ENCODE measurements around the gene BDH1.

DNA sequence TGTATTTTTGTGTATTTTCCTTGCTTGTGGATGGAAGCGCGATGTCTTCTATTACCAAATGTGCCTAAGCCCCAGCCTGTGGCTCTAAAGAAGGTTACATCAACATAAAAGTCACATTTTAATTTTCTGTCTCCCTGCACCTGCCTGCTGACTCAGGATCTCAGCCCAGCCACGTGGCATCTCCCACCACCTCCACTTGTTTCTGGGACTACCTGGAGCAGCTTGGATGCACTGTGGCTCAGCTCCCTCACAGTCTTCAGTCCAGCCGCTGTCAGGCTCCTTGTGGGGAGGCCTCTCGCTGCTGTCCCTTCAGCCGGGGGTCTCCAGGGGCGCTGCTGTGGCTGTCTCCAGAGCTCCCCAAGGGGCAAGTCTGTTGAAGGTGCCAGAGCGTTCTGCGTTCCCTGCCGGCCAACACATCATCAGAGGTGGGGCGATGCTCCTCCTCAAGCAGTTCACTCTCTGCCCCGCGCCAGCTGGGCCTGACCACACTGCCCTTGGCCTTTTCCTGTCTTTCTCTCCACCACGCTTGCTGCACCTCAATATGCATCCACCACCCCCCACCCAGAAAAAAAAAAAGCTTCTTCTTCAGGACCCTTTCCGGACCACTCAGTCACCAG, 47.7 kb upstream of the BDH1 start:
- TF ChIP-seq, protein P1, sequence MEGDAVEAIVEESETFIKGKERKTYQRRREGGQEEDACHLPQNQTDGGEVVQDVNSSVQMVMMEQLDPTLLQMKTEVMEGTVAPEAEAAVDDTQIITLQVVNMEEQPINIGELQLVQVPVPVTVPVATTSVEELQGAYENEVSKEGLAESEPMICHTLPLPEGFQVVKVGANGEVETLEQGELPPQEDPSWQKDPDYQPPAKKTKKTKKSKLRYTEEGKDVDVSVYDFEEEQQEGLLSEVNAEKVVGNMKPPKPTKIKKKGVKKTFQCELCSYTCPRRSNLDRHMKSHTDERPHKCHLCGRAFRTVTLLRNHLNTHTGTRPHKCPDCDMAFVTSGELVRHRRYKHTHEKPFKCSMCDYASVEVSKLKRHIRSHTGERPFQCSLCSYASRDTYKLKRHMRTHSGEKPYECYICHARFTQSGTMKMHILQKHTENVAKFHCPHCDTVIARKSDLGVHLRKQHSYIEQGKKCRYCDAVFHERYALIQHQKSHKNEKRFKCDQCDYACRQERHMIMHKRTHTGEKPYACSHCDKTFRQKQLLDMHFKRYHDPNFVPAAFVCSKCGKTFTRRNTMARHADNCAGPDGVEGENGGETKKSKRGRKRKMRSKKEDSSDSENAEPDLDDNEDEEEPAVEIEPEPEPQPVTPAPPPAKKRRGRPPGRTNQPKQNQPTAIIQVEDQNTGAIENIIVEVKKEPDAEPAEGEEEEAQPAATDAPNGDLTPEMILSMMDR (IDR thresholded peaks at IDR 0.05; ENCODE audit: borderline replicate concordance, extremely low read depth, low read length, poor library complexity, severe bottlenecking), result no peak
- no peak for TF ChIP-seq EZH2 (IDR thresholded peaks at IDR 0.05; ENCODE audit: borderline replicate concordance, low read depth, low read length, severe bottlenecking)

All from DND-41 (cell line).